Astrocyte (in vitro differentiated cells and primary cell): ENCODE data around the gene MST1.
"Not testable (repeated sequence)": the region's sequence is repeated elsewhere in the genome, so short reads cannot be mapped to it uniquely, and the experiment has no call there.

Experiments
- CTCF ChIP-seq: IDR thresholded peaks from 2 replicates; pipeline ENCODE4 v1.5.1; 2011; ENCODE audit warnings: low read depth, mild to moderate bottlenecking, inconsistent platforms, low read length, moderate library complexity; ENCODE audit not compliant: insufficient read depth
- EZH2 ChIP-seq: IDR thresholded peaks from 2 replicates; pipeline ENCODE4 v1.6.1; 2012; ENCODE audit warnings: mild to moderate bottlenecking, low read length, inconsistent platforms; ENCODE audit not compliant: insufficient read depth

GRCh38 chr3:49688338-49689045 is 782 bp downstream of the MST1 start:
- not testable (repeated sequence) for TF ChIP-seq CTCF, EZH2
